ENCODE measurements around the gene RHPN2. TPM values are rescaled to one million over a fixed set of nuclear protein-coding genes. Genes with fewer than 3 reads are reported as not detected.

RHPN2 gene
- total and polyA plus RNA-seq, 2 of the 8 experiments (the other 6 are each of a cell fraction or from before 2014, with no cell fraction given), result 22.8 to 31.1 TPM

- no peak overlapping the region for H3K18ac ChIP-seq (ENCODE audit: extremely low read depth, low read length)
- H3K36me3 ChIP-seq (ENCODE audit: control insufficient read depth in 2 of 4, insufficient read depth in 4 of 4, low read length in 3 of 4), result peaks cover 2 to 53% (median 21%) of the 10 kb centered on the region in 4 experiments; a peak in 7 of 8 replicates
- H3K79me1 ChIP-seq (ENCODE audit: low read depth, low read length), result no peaks in the 10 kb centered on the region
- CTCF ChIA-PET (ENCODE audit: partially characterized antibody), result interaction anchor here (0.6 to 1.2 kb wide), 4 partner anchors 18 to 120 kb away, joined by 3 read pairs; no protein-coding TSS in a partner anchor
- no peaks in the 10 kb centered on the region for H3K79me2 ChIP-seq (ENCODE audit: control insufficient read depth in 1 of 2, insufficient read depth in 2 of 2, low read length in 2 of 2)
- H3K23me2 ChIP-seq (ENCODE audit: low read depth, low read length), result no peaks in the 10 kb centered on the region
- no peak overlapping the region for H3K9ac ChIP-seq (replicated peaks in 1 of 4; ENCODE audit: extremely low read depth in 1 of 4, low read depth in 3 of 4, low read length in 3 of 4)
- H2BK15ac ChIP-seq (ENCODE audit: low read length), result no peak overlapping the region
- H2BK120ac ChIP-seq (replicated peaks; ENCODE audit: low read depth, low read length), result no peak overlapping the region
- H3K14ac ChIP-seq (ENCODE audit: insufficient read length), result no peak overlapping the region
- H2AK5ac ChIP-seq (ENCODE audit: low read depth, low read length), result no peak overlapping the region
- H2AFZ ChIP-seq (ENCODE audit: low read length), result no peak overlapping the region
- H3K4ac ChIP-seq (replicated peaks; ENCODE audit: insufficient read length, low read depth, low read length), result no peak overlapping the region
- H3K23ac ChIP-seq (ENCODE audit: insufficient read length), result no peak overlapping the region
- no peaks in the 10 kb centered on the region for H4K20me1 ChIP-seq (replicated peaks in 1 of 2; ENCODE audit: control insufficient read depth in 1 of 2, insufficient read depth in 2 of 2, low read length in 2 of 2)
- H3K4me2 ChIP-seq (ENCODE audit: insufficient read depth in 1 of 2, low read depth in 2 of 2, low read length in 2 of 2), result no peak overlapping the region
- no peak overlapping the region for H4K8ac ChIP-seq (ENCODE audit: extremely low read depth, insufficient read depth, low read length)
- POLR2A ChIA-PET (ENCODE audit: partially characterized antibody), result no interaction called here
- H2BK12ac ChIP-seq (ENCODE audit: low read depth, low read length), result no peak overlapping the region
- no peak overlapping the region for H4K91ac ChIP-seq (replicated peaks; ENCODE audit: insufficient read length, low read length)
- no peak for DNase-seq (ENCODE audit: low read depth in 1 of 2, low spot score in 2 of 2)
- H4K5ac ChIP-seq (ENCODE audit: insufficient read length, low read depth, low read length), result no peak overlapping the region
- no peak overlapping the region for H2BK20ac ChIP-seq (ENCODE audit: low read length)
- no peak overlapping the region for H3K4me3 ChIP-seq (ENCODE audit: extremely low read depth in 1 of 4, insufficient read depth in 2 of 4, low read depth in 3 of 4, low read length in 4 of 4)
- no peak for FAIRE-seq
- no peaks in the 10 kb centered on the region for H3K27me3 ChIP-seq (replicated peaks in 1 of 4; ENCODE audit: control insufficient read depth in 3 of 4, extremely low read depth in 1 of 4, insufficient read depth in 3 of 4, low read length in 3 of 4)
- no peaks in the 10 kb centered on the region for H3K4me1 ChIP-seq (replicated peaks in 1 of 4; ENCODE audit: control insufficient read depth in 3 of 4, insufficient read depth in 4 of 4, low read length in 3 of 4)
- WGBS, 2 experiments (ENCODE audit: extremely low coverage in 1 of 2, insufficient coverage in 1 of 2, insufficient read length in 1 of 2, insufficient replicate concordance in 2 of 2, low coverage in 1 of 2, low lambda C conversion rate in 2 of 2, missing lambda C conversion rate in 1 of 2), result 88% methylated on average over 4 of the region's 4 CpGs; no CpG with 5 or more reads in 1 of the 2 experiments
- H3K27ac ChIP-seq (ENCODE audit: low read depth, low read length), result no peak overlapping the region
- no peaks in the 10 kb centered on the region for H3K9me3 ChIP-seq (ENCODE audit: insufficient read depth in 2 of 2, low read depth in 1 of 2, low read length in 1 of 2)
- no peak overlapping the region for H2BK5ac ChIP-seq (ENCODE audit: low read depth, low read length)
- H3K56ac ChIP-seq (replicated peaks; ENCODE audit: insufficient read length, low read depth, low read length), result no peak overlapping the region
- no peak for TF ChIP-seq MAFK (IDR thresholded peaks at IDR 0.05; ENCODE audit: low read depth, low read length)
- no peak for TF ChIP-seq SIX5 (IDR thresholded peaks at IDR 0.05; ENCODE audit: low read depth, low read length)
- no peak for TF ChIP-seq CTBP2 (IDR thresholded peaks at IDR 0.05; ENCODE audit: borderline replicate concordance, insufficient read depth, insufficient read length, low read length)
- no peak for TF ChIP-seq EZH2 (IDR thresholded peaks at IDR 0.05; ENCODE audit: low read depth, low read length, severe bottlenecking)
- no peak for TF ChIP-seq RBBP5 (IDR thresholded peaks at IDR 0.05; ENCODE audit: borderline replicate concordance, low read depth, low read length)
- no peak for TF ChIP-seq KDM5A (IDR thresholded peaks at IDR 0.05; ENCODE audit: low read length)
- TF ChIP-seq EP300 (IDR thresholded peaks at IDR 0.05; ENCODE audit: borderline replicate concordance in 1 of 2, low read depth in 2 of 2, low read length in 2 of 2), result no peak
- no peak for TF ChIP-seq PHF8 (conservative IDR thresholded peaks at IDR 0.05; ENCODE audit: low read depth, low read length)
- TF ChIP-seq BCL11A (IDR thresholded peaks at IDR 0.05; ENCODE audit: low read depth in 2 of 2, low read length in 2 of 2), result no peak
- no peak for TF ChIP-seq ZNF274 (IDR thresholded peaks at IDR 0.05; ENCODE audit: borderline replicate concordance, extremely low read depth, low read length)
- TF ChIP-seq YY1 (IDR thresholded peaks at IDR 0.05; ENCODE audit: low read depth, low read length), result no peak
- TF ChIP-seq CHD1 (IDR thresholded peaks at IDR 0.05; ENCODE audit: low read depth, low read length), result no peak
- no peak for TF ChIP-seq CEBPB (IDR thresholded peaks at IDR 0.05; ENCODE audit: low read depth, low read length)
- no peak for TF ChIP-seq SP2 (IDR thresholded peaks at IDR 0.05; ENCODE audit: low read length)
- no peak for TF ChIP-seq POLR2A (IDR thresholded peaks at IDR 0.05; ENCODE audit: control extremely low read depth in 1 of 2, low read depth in 2 of 2, low read length in 2 of 2)
Observed at GRCh38 chr19:33096005-33096404, 31.3 kb upstream of the RHPN2 start.
